Uterus (tissue), 2 donors: ENCODE measurements around the gene PHF24.

Experiments used
- CTCF ChIP-seq, 4 experiments: fragments of 200-600 bp in 2 of 4; fragments of 450-650 bp in 2 of 4; sonication (generic) in 2 of 4; IDR thresholded peaks; one replicate each; pipeline ENCODE4 v1.5.1; 2016 to 2019; ENCODE audit warnings: antibody characterized with exemption in 4 of 4, mild to moderate bottlenecking in 2 of 4, moderate library complexity in 1 of 4
- POLR2A ChIP-seq, 2 donors: fragments of 450-650 bp; IDR thresholded peaks; one replicate each; pipeline ENCODE4 v1.6.1; 2016; ENCODE audit warnings: antibody characterized with exemption in 2 of 2, mild to moderate bottlenecking in 1 of 2, moderate library complexity in 1 of 2

GRCh38 chr9:34927061-34927460 lies 31.0 kb upstream of the PHF24 start:
- no peak for TF ChIP-seq CTCF (IDR thresholded peaks at IDR 0.05)
- no peak for TF ChIP-seq POLR2A (IDR thresholded peaks at IDR 0.05)
